ENCODE measurements around the gene RTP5.

The RTP5 gene

GRCh38 chr2:241888641-241889040 is 19.1 kb downstream of the RTP5 start:
- ChIA-PET POLR2A (ENCODE audit: low non-redundant PET) (no interaction called here), CTCF (no interaction called here)
- no peak for DNase-seq (ENCODE audit: low spot score)
- TF ChIP-seq, protein P1, sequence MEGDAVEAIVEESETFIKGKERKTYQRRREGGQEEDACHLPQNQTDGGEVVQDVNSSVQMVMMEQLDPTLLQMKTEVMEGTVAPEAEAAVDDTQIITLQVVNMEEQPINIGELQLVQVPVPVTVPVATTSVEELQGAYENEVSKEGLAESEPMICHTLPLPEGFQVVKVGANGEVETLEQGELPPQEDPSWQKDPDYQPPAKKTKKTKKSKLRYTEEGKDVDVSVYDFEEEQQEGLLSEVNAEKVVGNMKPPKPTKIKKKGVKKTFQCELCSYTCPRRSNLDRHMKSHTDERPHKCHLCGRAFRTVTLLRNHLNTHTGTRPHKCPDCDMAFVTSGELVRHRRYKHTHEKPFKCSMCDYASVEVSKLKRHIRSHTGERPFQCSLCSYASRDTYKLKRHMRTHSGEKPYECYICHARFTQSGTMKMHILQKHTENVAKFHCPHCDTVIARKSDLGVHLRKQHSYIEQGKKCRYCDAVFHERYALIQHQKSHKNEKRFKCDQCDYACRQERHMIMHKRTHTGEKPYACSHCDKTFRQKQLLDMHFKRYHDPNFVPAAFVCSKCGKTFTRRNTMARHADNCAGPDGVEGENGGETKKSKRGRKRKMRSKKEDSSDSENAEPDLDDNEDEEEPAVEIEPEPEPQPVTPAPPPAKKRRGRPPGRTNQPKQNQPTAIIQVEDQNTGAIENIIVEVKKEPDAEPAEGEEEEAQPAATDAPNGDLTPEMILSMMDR (conservative IDR thresholded peaks at IDR 0.05; ENCODE audit: low read depth): no peak
- H3K27ac ChIP-seq: no peak overlapping the region

DNA sequence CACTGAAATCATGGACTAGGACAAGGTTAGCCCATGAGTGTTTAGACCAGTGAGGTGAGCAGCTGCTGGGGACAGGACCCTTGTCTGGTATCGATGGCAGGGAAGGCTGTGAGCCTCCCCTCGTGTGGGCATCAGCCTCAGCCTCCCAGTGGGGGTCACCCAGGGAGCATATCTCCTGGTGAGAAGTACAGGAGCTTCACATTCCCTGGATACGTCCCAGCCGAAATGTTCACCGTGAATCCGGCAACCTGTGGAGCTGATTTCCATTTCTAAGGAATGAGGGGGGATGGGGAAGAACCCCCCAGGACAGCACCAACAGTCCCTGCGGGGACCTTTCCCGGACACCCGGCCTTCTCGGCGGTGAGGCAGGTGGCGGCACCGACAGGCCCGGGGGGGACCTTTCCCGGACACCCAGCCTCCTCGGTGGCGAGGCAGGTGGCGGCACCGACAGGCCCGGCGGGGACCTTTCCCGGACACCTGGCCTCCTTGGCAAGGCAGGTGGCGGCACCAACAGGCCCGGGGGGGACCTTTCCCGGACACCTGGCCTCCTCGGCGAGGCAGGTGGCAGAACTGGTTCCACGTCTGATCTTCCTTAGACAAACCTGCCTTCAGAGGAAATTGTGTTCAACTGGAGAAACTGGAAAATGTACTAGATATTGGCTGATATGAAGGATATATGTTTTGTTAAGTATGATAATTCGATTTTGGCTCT is 21.2 kb downstream of the RTP5 start:
- CTCF ChIA-PET: no interaction called here
- no peak for DNase-seq (ENCODE audit: low spot score)
- TF ChIP-seq, protein P1 (conservative IDR thresholded peaks at IDR 0.05; ENCODE audit: low read depth): no peak
- no peak overlapping the region for H3K27ac ChIP-seq
- POLR2A ChIA-PET (ENCODE audit: low non-redundant PET): no interaction called here

- DNase-seq (ENCODE audit: low spot score): no peak
- TF ChIP-seq, protein P1 (conservative IDR thresholded peaks at IDR 0.05; ENCODE audit: low read depth): no peak
- POLR2A ChIA-PET (ENCODE audit: low non-redundant PET): no interaction called here
- no peak overlapping the region for H3K27ac ChIP-seq
- CTCF ChIA-PET: interaction anchor here (0.6 kb wide), 1 partner anchor 58 kb away, joined by 3 read pairs; no protein-coding TSS in a partner anchor
These were observed 21.9 kb downstream of the RTP5 start for GRCh38 chr2:241891315-241891987.

GRCh38 chr2:241891988-241892298 is 22.4 kb downstream of the RTP5 start:
- TF ChIP-seq, protein P1 (conservative IDR thresholded peaks at IDR 0.05; ENCODE audit: low read depth): no peak
- ChIA-PET CTCF (interaction anchor here (0.6 kb wide), 1 partner anchor 58 kb away, joined by 3 read pairs; no protein-coding TSS in a partner anchor), POLR2A (ENCODE audit: low non-redundant PET) (no interaction called here)
- H3K27ac ChIP-seq: no peak overlapping the region
- DNase-seq (ENCODE audit: low spot score): no peak

- CTCF ChIA-PET: no interaction called here
- TF ChIP-seq, protein P1 (conservative IDR thresholded peaks at IDR 0.05; ENCODE audit: low read depth): no peak
- no peak for DNase-seq (ENCODE audit: low spot score)
- peak overlapping the region; percentile 18; the same call in 1 of the 2 replicates for H3K27ac ChIP-seq
- POLR2A ChIA-PET (ENCODE audit: low non-redundant PET): no interaction called here
These were observed 23.0 kb downstream of the RTP5 start for GRCh38 chr2:241892299-241893137.

DNA sequence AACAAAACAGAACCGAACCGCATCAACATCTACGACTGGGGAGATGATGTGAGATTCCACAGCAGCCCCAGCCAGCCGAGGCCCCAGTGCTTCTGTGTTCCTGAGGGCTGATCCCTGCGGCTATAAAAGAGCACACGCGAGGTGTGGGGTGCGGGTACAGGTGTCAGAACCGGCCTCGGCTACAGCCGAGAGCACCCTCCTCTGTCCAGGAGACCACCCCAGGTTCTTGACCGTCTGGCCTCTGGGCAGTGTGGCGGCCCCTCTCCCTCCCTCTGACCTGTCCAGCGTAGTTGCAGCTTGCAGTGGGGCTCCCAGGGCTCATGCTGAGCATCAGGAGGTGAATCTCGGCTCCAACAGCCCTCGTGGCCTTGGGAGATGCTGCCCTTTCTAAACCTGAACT is 23.7 kb downstream of the RTP5 start:
- ChIA-PET POLR2A (ENCODE audit: low non-redundant PET) (no interaction called here), CTCF (no interaction called here)
- no peak overlapping the region for H3K27ac ChIP-seq
- TF ChIP-seq, protein P1 (conservative IDR thresholded peaks at IDR 0.05; ENCODE audit: low read depth): no peak
- DNase-seq (ENCODE audit: low spot score): no peak
